ENCODE results near the gene MRPL37. TPM values are rescaled to one million over a fixed set of nuclear protein-coding genes. Genes with fewer than 3 reads are reported as not detected.
"Not testable (repeated sequence)": the region's sequence is repeated elsewhere in the genome, so short reads cannot be mapped to it uniquely, and the experiment has no call there.

The MRPL37 gene
- total RNA-seq, 1 donor from 2014 or later = 32.9 TPM

DNA sequence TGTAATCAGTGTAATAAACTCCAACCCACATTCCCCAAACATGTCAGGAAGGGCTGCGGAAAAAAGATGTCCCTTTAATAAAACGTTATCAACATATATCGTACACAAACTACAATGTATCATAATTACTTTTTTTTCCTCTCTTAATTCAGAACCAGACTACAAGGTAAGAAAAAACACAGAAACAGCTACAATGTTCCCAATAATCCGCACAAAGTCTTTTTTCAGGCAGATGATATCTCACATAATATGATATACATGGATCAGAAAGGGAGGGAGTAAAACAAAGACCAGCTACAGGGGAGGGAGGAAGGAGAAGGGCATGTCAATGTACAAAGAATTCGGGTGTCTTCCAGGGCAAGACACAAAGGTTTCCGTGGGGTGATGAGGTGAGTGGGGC, 25.4 kb downstream of the MRPL37 start:
- H3K36me3 ChIP-seq (ENCODE audit: control insufficient read depth in 3 of 3, insufficient read depth in 3 of 3, low read length in 3 of 3) = peaks cover 2 to 12% (median 4%) of the 10 kb centered on the region in 3 donors
- H3K9me3 ChIP-seq (ENCODE audit: control insufficient read depth in 3 of 3, low read length in 3 of 3) = no peaks in the 10 kb centered on the region
- H3K4me3 ChIP-seq (ENCODE audit: low read length in 3 of 3) = no peak overlapping the region
- H3K27me3 ChIP-seq (ENCODE audit: control insufficient read depth in 3 of 3, insufficient read depth in 3 of 3, low read length in 3 of 3) = no peaks in the 10 kb centered on the region
- peaks cover 9 to 21% (median 14%) of the 10 kb centered on the region in 3 donors for H3K4me1 ChIP-seq (ENCODE audit: control insufficient read depth in 3 of 3, insufficient read depth in 3 of 3, low read length in 3 of 3)
- no peak overlapping the region for H3K9ac ChIP-seq (ENCODE audit: low read depth in 1 of 3, low read length in 3 of 3)
- H3K27ac ChIP-seq (ENCODE audit: low read depth, low read length) = no peak overlapping the region

DNA sequence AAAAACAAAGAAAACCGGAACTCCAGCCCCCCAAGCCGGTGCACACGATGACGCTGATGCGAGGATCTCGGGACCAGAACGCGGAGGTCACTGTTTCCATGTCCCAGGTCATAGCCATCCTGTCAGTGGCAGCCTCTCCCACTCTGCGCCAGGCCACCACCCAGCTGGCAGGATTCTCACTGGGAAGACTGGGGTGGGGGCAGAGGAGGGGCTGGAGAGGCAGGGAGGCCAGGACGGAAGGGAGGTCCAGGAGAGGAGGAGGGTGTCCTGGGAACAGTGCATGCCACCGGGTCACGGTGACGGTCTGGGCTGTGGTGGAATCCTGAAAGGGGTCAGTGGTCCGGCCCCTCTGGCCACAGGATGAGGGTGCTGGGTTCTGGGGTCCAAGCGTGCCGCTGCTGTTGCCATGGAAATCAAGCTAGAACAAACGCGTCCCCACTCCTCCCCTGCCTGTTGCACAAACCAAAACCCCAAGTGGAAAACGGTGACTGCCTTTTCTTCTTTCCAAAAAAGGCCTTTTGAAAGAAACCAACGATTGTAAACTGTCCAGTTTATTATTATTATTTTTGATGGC, 26.1 kb downstream of the MRPL37 start:
- H3K27me3 ChIP-seq (ENCODE audit: control insufficient read depth in 3 of 3, insufficient read depth in 3 of 3, low read length in 3 of 3) = no peaks in the 10 kb centered on the region
- peaks cover 2 to 12% (median 9%) of the 10 kb centered on the region in 3 donors for H3K36me3 ChIP-seq (ENCODE audit: control insufficient read depth in 3 of 3, insufficient read depth in 3 of 3, low read length in 3 of 3)
- no peak overlapping the region for H3K9ac ChIP-seq (ENCODE audit: low read depth in 1 of 3, low read length in 3 of 3)
- H3K9me3 ChIP-seq (ENCODE audit: control insufficient read depth in 3 of 3, low read length in 3 of 3) = no peaks in the 10 kb centered on the region
- H3K4me1 ChIP-seq (ENCODE audit: control insufficient read depth in 3 of 3, insufficient read depth in 3 of 3, low read length in 3 of 3) = peaks cover 4 to 14% (median 8%) of the 10 kb centered on the region in 3 donors
- H3K4me3 ChIP-seq (ENCODE audit: low read length in 3 of 3) = no peak overlapping the region
- no peak overlapping the region for H3K27ac ChIP-seq (ENCODE audit: low read depth, low read length)

DNA sequence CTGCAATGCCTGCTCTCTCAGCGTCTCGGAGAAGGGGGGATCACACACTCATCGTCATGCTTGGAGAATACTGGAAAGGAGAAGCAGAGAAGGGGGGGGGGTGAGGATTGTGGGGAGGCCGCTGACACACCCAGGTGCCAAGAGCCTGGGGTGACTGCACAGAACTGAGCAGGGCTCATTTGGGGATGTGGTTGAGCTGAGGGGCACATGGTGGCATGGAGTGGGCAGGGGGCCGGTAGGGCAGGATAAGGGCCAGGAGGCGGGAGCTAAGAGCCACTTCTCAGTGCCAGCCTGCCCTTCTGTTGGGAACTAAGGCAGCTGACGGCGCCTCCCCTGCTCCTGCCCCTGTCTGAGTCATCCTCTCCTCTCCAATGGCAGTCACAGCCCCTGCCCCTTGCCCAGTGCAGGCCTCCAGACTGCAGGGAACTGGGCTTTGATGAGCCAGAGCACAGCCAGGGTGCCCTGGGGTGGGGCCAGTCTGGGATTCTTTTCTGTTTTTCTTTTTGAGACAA, 27.2 kb downstream of the MRPL37 start:
- H3K27me3 ChIP-seq (ENCODE audit: control insufficient read depth in 3 of 3, insufficient read depth in 3 of 3, low read length in 3 of 3) = no peaks in the 10 kb centered on the region
- peaks cover 0 to 10% (median 3%) of the 10 kb centered on the region in 3 donors for H3K4me1 ChIP-seq (ENCODE audit: control insufficient read depth in 3 of 3, insufficient read depth in 3 of 3, low read length in 3 of 3)
- H3K4me3 ChIP-seq (ENCODE audit: low read length in 3 of 3) = no peak overlapping the region
- no peaks in the 10 kb centered on the region for H3K9me3 ChIP-seq (ENCODE audit: control insufficient read depth in 3 of 3, low read length in 3 of 3)
- no peak overlapping the region for H3K27ac ChIP-seq (ENCODE audit: low read depth, low read length)
- no peak overlapping the region for H3K9ac ChIP-seq (ENCODE audit: low read depth in 1 of 3, low read length in 3 of 3)
- peaks cover 2 to 12% (median 9%) of the 10 kb centered on the region in 3 donors for H3K36me3 ChIP-seq (ENCODE audit: control insufficient read depth in 3 of 3, insufficient read depth in 3 of 3, low read length in 3 of 3)

DNA sequence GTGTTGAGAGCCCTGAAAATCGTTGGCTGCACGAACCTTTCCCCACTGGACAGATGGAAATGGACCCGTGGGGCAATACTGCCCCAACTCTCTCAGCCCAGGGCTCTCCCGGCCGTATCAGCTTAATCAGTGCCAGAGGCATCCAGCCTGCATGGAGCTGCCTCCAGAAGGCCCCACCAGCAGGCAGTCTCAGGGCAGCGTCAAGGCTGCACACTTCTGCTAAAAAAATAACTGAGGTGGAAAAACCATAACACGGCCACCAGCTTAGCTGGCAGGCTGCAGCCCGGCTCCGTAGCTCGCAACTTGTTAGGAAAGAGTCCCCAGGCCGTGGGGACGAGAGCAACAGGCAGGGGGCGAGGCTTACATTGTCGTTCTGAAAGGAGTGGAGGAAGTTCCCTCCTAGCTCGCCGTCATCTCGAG, 27.9 kb downstream of the MRPL37 start:
- no peak overlapping the region for H3K27ac ChIP-seq (ENCODE audit: low read depth, low read length)
- H3K9me3 ChIP-seq (ENCODE audit: control insufficient read depth in 3 of 3, low read length in 3 of 3) = no peaks in the 10 kb centered on the region
- peaks cover 0 to 10% (median 2%) of the 10 kb centered on the region in 3 donors for H3K4me1 ChIP-seq (ENCODE audit: control insufficient read depth in 3 of 3, insufficient read depth in 3 of 3, low read length in 3 of 3)
- no peak overlapping the region for H3K4me3 ChIP-seq (ENCODE audit: low read length in 3 of 3)
- peaks cover 2 to 12% (median 9%) of the 10 kb centered on the region in 3 donors for H3K36me3 ChIP-seq (ENCODE audit: control insufficient read depth in 3 of 3, insufficient read depth in 3 of 3, low read length in 3 of 3)
- H3K9ac ChIP-seq (ENCODE audit: low read depth in 1 of 3, low read length in 3 of 3) = no peak overlapping the region
- no peaks in the 10 kb centered on the region for H3K27me3 ChIP-seq (ENCODE audit: control insufficient read depth in 3 of 3, insufficient read depth in 3 of 3, low read length in 3 of 3)

DNA sequence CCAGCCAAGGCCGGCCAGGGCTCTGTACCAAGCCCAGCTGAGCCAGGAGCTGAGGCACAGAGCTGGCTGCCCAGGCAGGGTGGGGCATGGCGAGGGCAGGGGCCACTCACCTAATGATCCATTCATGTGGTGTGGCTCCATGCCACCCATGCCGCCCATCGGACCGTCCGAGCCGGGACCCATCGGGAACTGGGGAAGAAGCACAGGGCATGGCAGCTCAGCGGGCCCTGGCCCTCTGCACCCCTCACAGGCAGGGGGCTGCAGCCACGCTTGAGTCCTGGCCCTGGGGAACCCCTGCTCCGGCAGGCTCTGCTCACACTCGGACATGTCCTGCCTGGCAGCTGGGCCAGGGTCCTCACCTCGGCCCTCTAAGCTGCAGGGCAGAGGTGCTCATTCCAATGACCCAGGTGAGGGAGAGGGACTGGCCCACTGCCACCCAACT, 28.7 kb downstream of the MRPL37 start:
- Histone ChIP-seq H3K36me3 (ENCODE audit: control insufficient read depth in 3 of 3, insufficient read depth in 3 of 3, low read length in 3 of 3) (peaks cover 2 to 12% (median 9%) of the 10 kb centered on the region in 3 donors), H3K27me3 (ENCODE audit: control insufficient read depth in 3 of 3, insufficient read depth in 3 of 3, low read length in 3 of 3) (no peaks in the 10 kb centered on the region), H3K4me3 (ENCODE audit: low read length in 3 of 3) (no peak overlapping the region), H3K27ac (ENCODE audit: low read depth, low read length) (no peak overlapping the region), H3K9me3 (ENCODE audit: control insufficient read depth in 3 of 3, low read length in 3 of 3) (no peaks in the 10 kb centered on the region), H3K9ac (ENCODE audit: low read depth in 1 of 3, low read length in 3 of 3) (no peak overlapping the region), H3K4me1 (ENCODE audit: control insufficient read depth in 3 of 3, insufficient read depth in 3 of 3, low read length in 3 of 3) (peaks cover 0 to 10% (median 2%) of the 10 kb centered on the region in 3 donors)

DNA sequence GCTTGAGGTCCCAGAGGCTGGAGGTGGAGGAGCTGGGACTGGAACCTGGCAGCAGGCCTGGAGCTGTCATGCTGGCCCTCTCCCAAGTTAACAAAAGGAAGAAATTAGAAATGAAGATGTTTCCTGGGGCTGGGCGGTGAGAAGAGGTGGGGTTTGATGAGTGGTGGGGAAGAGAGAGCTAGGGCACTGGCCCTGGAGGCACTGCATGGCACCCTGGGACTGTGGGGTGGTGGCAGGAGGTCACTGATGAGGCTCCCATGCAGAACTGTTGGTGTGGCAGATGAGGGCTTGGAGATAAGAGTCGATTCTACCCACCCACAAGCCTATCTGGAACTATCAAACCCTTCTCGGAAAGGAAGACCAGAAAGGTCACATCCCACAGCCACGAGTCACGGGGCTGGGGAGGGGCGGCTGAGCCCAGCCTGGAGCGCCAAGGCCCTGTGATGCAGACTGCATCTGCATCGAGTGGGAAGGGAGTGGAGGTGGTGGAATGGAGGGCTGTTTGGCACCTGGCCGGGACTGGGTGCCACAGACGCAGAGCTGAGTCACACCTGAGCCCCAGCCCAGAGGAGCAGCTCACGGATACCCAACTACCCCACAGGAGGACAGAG, 29.4 kb downstream of the MRPL37 start:
- Histone ChIP-seq H3K27me3 (ENCODE audit: control insufficient read depth in 3 of 3, insufficient read depth in 3 of 3, low read length in 3 of 3) (no peaks in the 10 kb centered on the region), H3K27ac (ENCODE audit: low read depth, low read length) (no peak overlapping the region), H3K4me3 (ENCODE audit: low read length in 3 of 3) (no peak overlapping the region), H3K9me3 (ENCODE audit: control insufficient read depth in 3 of 3, low read length in 3 of 3) (no peaks in the 10 kb centered on the region), H3K9ac (ENCODE audit: low read depth in 1 of 3, low read length in 3 of 3) (no peak overlapping the region), H3K4me1 (ENCODE audit: control insufficient read depth in 3 of 3, insufficient read depth in 3 of 3, low read length in 3 of 3) (peaks cover 0 to 10% (median 2%) of the 10 kb centered on the region in 3 donors), H3K36me3 (ENCODE audit: control insufficient read depth in 3 of 3, insufficient read depth in 3 of 3, low read length in 3 of 3) (peaks cover 2 to 12% (median 9%) of the 10 kb centered on the region in 3 donors)

DNA sequence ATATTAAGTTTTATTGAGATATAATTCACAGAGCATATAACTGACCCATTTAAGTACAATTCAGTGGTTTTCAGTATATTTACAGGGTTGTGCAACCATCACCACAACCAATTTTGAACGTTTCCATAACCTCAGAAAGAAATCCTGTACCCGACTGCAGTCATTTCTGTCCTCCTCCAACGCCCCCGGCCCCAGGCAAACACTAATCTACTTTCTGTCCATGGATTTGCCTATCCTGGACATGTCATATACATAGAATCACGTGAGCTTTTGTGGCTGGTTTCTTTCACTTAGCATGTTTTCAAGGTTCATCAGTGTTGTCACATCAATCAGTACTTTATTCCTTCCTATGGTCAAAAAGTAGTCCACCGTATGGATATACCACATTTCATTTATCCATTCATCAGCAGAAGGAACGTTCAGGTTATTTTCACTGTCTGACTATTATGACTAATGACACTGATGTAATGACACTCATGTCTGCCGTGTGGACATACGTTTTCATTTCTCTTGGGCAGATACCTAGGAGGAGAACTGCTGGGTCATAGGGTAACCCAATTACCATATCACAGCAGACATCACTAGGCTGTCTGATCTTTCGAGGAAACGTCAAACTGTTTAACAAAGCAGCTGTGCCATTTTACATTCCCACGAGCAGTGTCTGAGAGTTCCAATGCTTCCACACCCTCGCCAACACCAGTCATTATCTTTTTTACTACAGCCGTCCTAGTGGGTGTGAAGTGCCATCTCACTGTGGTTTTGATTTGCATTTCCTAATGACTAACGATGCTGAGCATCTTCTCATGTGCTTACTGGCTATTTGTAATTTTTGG, 30.8 kb downstream of the MRPL37 start:
- no peaks in the 10 kb centered on the region for H3K9me3 ChIP-seq (ENCODE audit: control insufficient read depth in 3 of 3, low read length in 3 of 3)
- H3K9ac ChIP-seq (ENCODE audit: low read depth in 1 of 3, low read length in 3 of 3) = no peak overlapping the region
- no peak overlapping the region for H3K27ac ChIP-seq (ENCODE audit: low read depth, low read length)
- H3K36me3 ChIP-seq (ENCODE audit: control insufficient read depth in 3 of 3, insufficient read depth in 3 of 3, low read length in 3 of 3) = peaks cover 2 to 12% (median 9%) of the 10 kb centered on the region in 3 donors
- H3K27me3 ChIP-seq (ENCODE audit: control insufficient read depth in 3 of 3, insufficient read depth in 3 of 3, low read length in 3 of 3) = no peaks in the 10 kb centered on the region
- H3K4me3 ChIP-seq (ENCODE audit: low read length in 3 of 3) = no peak overlapping the region
- H3K4me1 ChIP-seq (ENCODE audit: control insufficient read depth in 3 of 3, insufficient read depth in 3 of 3, low read length in 3 of 3) = peaks cover 0 to 10% (median 2%) of the 10 kb centered on the region in 3 donors

DNA sequence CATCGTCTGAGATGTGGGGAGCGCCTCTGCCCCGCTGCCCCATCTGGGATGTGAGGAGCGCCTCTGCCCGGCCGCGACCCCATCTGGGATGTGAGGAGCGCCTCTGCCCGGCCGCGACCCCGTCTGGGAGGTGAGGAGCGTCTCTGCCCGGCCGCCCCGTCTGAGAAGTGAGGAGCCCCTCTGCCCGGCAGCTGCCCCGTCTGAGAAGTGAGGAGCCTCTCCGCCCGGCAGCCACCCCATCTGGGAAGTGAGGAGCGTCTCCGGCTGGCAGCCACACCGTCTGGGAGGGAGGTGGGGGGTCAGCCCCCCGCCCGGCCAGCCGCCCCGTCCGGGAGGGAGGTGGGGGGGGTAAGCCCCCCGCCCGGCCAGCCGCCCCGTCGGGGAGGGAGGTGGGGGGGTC, 33.2 kb downstream of the MRPL37 start:
- not testable (repeated sequence) for H3K4me3 ChIP-seq (ENCODE audit: low read length in 3 of 3); H3K4me1 ChIP-seq (ENCODE audit: control insufficient read depth in 3 of 3, insufficient read depth in 3 of 3, low read length in 3 of 3); H3K9me3 ChIP-seq (ENCODE audit: control insufficient read depth in 3 of 3, low read length in 3 of 3); H3K27me3 ChIP-seq (ENCODE audit: control insufficient read depth in 3 of 3, insufficient read depth in 3 of 3, low read length in 3 of 3); H3K9ac ChIP-seq (ENCODE audit: low read depth in 1 of 3, low read length in 3 of 3); H3K27ac ChIP-seq (ENCODE audit: low read depth, low read length)
- peaks cover 16 to 25% (median 21%) of the 10 kb centered on the region in 3 donors for H3K36me3 ChIP-seq (ENCODE audit: control insufficient read depth in 3 of 3, insufficient read depth in 3 of 3, low read length in 3 of 3)

DNA sequence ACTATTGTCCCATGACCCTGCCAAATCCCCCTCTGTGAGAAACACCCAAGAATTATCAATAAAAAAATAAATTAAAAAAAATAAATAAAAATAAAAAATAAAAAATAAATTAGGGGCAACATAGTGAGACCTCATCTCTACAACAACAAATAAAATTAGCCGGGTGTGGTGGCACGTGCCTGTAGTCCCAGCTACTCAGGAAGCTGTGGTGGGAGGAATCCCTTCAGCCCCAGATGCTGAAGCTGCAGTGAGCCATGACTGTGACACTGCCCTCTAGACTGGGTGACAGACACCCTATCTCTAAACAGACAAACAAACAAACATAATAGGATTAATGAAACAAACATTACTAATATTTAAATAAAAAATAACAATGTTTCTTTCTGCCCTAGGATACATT, 34.3 kb downstream of the MRPL37 start:
- H3K27ac ChIP-seq (ENCODE audit: low read depth, low read length) = no peak overlapping the region

More for the DNA sequence above, 34.3 kb downstream of the MRPL37 start:
- Histone ChIP-seq H3K4me1 (ENCODE audit: control insufficient read depth in 3 of 3, insufficient read depth in 3 of 3, low read length in 3 of 3) (peaks cover 0 to 2% (median 2%) of the 10 kb centered on the region in 3 donors), H3K9me3 (ENCODE audit: control insufficient read depth in 3 of 3, low read length in 3 of 3) (no peaks in the 10 kb centered on the region), H3K36me3 (ENCODE audit: control insufficient read depth in 3 of 3, insufficient read depth in 3 of 3, low read length in 3 of 3) (peaks cover 23 to 34% (median 24%) of the 10 kb centered on the region in 3 donors), H3K27me3 (ENCODE audit: control insufficient read depth in 3 of 3, insufficient read depth in 3 of 3, low read length in 3 of 3) (no peaks in the 10 kb centered on the region), H3K4me3 (ENCODE audit: low read length in 3 of 3) (no peak overlapping the region), H3K9ac (ENCODE audit: low read depth in 1 of 3, low read length in 3 of 3) (no peak overlapping the region)

Measured in skeletal muscle tissue (tissue), 4 donors.